AG04449 (cell line): ENCODE measurements around the gene TRAPPC3.
"Not testable (repeated sequence)": the region's sequence is repeated elsewhere in the genome, so short reads cannot be mapped to it uniquely, and the experiment has no call there.

Experiments used
- CTCF ChIA-PET: fragments of 350-600 bp; formaldehyde crosslinking; extraction: SDS; loops from one replicate; lab custom pipeline; 2021; ENCODE audit warnings: antibody characterized with exemption; lab: Yijun Ruan, JAX
- POLR2A ChIA-PET: fragments of 400-600, 350-600 bp; formaldehyde crosslinking; extraction: SDS; loops from one replicate; lab custom pipeline; 2020; ENCODE audit warnings: antibody characterized with exemption, inconsistent platforms; lab: Yijun Ruan, JAX
- DNase-seq: peaks from one replicate; pipeline ENCODE4 v3.0.0-alpha.2; 2010; ENCODE audit warnings: low read depth, low spot score
- H3K4me3 ChIP-seq: 2 replicates; pipeline ENCODE4 v1.5.1; 2011; ENCODE audit warnings: low read depth, mild to moderate bottlenecking, control low read depth, low read length
- TF ChIP-seq, protein P1 (sequence below): IDR thresholded peaks from one replicate; pipeline ENCODE4 v1.5.1; 2011; ENCODE audit warnings: mild to moderate bottlenecking, moderate library complexity, low read length, control low read depth, inconsistent platforms; ENCODE audit not compliant: insufficient read depth; ENCODE audit errors: missing control alignments

The TRAPPC3 gene

DNA sequence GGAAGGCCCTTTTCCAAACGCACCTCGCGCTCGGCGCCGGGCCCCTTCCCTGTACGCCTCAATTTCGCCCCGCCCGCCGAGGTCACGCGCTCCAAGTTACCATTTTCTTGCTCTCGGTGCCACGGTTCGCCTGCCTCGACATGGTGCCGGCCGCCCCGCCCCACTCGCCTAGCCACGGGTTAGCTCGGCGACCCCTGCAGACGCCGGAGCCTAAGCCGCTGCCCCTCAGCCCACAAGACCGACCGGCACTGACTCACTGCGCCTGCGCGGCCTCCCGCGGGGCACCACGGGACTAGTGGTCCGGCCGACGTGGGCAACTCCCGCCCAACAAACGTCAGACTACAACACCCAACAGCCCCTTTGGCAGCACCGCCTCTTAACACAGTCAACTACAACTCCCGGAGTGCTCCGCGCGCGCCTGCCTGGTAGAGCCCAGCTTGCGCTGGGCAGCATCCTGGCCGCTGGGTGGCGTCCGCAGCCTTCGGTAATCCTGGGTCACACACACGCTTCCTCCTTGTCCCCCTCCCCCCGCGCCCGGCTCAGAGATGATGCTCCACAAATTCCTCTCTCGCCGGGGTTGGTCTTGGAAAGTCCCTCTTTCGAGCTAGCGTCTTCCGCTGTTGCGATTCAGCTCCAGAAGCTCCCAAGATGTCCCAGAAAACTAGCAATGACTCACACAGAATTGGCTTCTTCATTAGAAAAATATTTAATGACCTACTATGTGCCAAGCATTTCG is at the start of gene TRAPPC3:
Gene TRAPPC3, minus strand, starts transcription at position 250 of the 736 bp plus-strand sequence. Its CDS starts 108 bp downstream, at position 142.
- DNase-seq: peak; percentile 99
- CTCF ChIA-PET: interaction anchor here (0.6 to 10.3 kb wide), 54 partner anchors 9 to 275 kb away, joined by 3 to 164 read pairs (median 4); partner anchors contain the start of genes SH3D21 and THRAP3
- peak within 1 kb of the TSS; percentile 86 for H3K4me3 ChIP-seq

DNA sequence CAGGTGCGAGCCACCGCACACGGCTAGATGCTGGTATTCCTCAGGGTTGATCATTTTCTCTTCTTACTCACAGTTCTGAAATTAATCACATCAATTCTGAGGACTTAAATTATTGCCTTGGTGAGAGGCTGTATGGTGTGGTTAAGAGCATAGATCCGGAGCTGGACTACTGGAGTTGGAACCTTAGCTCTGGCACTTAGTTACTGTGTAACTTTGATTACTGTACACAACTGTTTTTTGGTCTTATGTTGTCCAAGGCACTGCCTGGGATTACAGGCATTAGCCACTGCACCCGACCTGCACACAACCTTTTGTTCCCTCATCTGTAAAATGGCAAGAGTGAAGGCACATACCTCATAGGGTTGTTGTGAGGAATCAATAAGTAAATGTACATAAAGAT is 49.4 kb upstream of the TRAPPC3 start:
- ChIA-PET POLR2A (interaction anchor here (0.7 kb wide), 2 partner anchors 49 to 101 kb away, joined by 3 to 6 read pairs; no protein-coding TSS in a partner anchor), CTCF (interaction anchor here (1.0 to 5.1 kb wide), 2 partner anchors 10 to 102 kb away, joined by 3 to 32 read pairs; no protein-coding TSS in a partner anchor)
- TF ChIP-seq, protein P1, sequence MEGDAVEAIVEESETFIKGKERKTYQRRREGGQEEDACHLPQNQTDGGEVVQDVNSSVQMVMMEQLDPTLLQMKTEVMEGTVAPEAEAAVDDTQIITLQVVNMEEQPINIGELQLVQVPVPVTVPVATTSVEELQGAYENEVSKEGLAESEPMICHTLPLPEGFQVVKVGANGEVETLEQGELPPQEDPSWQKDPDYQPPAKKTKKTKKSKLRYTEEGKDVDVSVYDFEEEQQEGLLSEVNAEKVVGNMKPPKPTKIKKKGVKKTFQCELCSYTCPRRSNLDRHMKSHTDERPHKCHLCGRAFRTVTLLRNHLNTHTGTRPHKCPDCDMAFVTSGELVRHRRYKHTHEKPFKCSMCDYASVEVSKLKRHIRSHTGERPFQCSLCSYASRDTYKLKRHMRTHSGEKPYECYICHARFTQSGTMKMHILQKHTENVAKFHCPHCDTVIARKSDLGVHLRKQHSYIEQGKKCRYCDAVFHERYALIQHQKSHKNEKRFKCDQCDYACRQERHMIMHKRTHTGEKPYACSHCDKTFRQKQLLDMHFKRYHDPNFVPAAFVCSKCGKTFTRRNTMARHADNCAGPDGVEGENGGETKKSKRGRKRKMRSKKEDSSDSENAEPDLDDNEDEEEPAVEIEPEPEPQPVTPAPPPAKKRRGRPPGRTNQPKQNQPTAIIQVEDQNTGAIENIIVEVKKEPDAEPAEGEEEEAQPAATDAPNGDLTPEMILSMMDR: no peak
- DNase-seq: no peak
- H3K4me3 ChIP-seq: no peak overlapping the region

More for the DNA sequence above, at the start of gene TRAPPC3:
- POLR2A ChIA-PET: interaction anchor here (0.6 to 2.6 kb wide), 23 partner anchors 11 to 274 kb away, joined by 3 to 21 read pairs (median 5); partner anchors contain the start of genes EVA1B, SH3D21 and THRAP3
- TF ChIP-seq, protein P1: peak; percentile 94

DNA sequence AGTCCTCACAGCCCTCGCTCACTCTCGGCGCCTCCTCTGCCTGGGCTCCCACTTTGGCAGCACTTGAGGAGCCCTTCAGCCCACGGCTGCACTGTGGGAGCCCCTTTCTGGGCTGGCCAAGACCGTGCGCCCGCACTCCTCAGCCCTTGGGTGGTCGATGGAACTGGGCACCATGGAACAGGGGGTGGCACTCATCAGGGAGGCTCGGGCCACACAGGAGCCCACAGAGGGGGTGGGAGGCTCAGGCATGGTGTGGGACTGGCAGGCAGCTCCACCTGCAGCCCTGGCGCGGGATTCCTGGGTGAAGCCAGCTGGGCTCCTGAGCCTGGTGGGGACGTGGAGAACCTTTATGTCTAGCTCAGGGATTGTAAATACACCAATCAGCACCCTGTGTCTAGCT is 47.5 kb upstream of the TRAPPC3 start:
- DNase-seq, POLR2A ChIA-PET, H3K4me3 ChIP-seq: not testable (repeated sequence)
- CTCF ChIA-PET: interaction anchor here (0.6 to 1.2 kb wide), 3 partner anchors 8 to 97 kb away, joined by 3 read pairs; no protein-coding TSS in a partner anchor

DNA sequence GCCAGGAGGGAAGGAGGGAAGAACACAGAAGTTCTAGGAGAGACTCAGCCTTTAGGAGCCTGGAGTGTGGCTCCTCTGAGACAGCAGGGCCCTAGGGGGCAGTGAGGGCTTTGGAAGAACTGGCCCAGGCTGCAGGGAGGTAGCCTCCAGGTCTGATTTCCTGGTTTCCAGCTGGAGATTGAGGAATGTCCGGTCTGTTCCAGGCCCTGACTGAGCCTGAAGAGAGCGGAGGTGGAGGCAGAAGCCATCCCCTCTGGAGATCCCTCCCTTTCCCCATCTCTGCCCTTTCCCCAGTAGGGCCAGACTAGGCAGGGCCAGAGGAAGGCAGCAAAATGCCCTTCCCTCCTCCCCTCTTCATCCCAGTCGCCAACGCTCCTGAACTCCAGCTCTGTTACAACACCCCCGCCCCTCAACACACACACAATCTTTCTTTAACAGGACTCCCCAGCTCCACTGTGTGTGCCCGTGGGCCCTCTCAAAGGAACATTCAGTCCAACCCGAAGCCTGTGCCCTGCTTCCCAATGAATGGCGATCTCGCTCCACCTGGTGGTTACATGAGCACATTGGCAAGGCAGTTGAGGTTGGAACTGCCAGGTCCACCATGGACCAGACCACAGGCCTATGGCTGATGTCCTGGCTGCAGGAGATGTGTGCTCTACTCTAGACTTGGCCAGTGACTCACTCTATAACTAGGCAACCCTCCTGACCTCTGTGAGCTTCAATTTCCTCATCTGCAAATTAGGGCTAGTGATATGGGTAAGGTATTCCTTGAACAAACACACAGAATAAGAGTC is 38.7 kb upstream of the TRAPPC3 start:
- ChIA-PET POLR2A (interaction anchor here (0.6 to 2.0 kb wide), 6 partner anchors 27 to 1124 kb away, joined by 3 to 21 read pairs (median 4); partner anchors contain the start of genes MAP7D1 and TRAPPC3), CTCF (interaction anchor here (0.6 to 8.3 kb wide), 56 partner anchors 9 to 236 kb away, joined by 3 to 164 read pairs (median 5); partner anchors contain the start of genes MAP7D1, SH3D21, THRAP3 and TRAPPC3)
- no peak overlapping the region for H3K4me3 ChIP-seq
- peak; percentile 62 for DNase-seq
- TF ChIP-seq, protein P1: peak; percentile 97

DNA sequence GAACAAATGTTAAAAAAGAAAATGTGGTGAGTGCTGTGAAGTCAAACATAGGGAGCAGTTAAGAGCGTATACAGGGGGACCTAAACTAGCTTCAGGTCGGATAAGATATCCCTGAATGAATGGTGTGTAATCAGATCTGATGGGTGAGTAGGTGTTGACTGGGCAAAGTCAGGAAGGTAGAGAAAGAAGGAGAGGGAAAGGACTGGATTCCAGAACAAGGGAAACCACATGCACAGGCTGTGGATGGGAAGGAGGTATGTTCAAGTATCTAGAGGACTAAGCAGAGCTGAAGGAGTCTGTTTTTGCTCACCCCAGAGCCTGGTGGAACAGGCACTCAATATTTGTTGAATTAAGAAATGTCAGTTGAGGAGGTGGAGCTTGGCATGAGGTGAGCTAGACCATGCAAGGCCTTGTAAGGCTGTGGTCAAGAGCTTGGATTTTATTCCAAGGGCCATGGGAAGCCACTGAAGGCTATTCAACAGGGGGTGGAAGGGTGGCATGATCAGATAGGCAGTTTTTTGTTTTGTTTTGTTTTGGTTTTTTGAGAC is 34.1 kb upstream of the TRAPPC3 start:
- ChIA-PET POLR2A (interaction anchor here (1.3 kb wide), 1 partner anchor 34 kb away, joined by 5 read pairs; the partner anchor contains the start of gene TRAPPC3), CTCF (interaction anchor here (0.9 to 2.4 kb wide), 7 partner anchors 11 to 104 kb away, joined by 3 to 8 read pairs (median 3); partner anchors contain the start of genes THRAP3 and TRAPPC3)
- H3K4me3 ChIP-seq: no peak overlapping the region
- no peak for DNase-seq
- TF ChIP-seq, protein P1: no peak

DNA sequence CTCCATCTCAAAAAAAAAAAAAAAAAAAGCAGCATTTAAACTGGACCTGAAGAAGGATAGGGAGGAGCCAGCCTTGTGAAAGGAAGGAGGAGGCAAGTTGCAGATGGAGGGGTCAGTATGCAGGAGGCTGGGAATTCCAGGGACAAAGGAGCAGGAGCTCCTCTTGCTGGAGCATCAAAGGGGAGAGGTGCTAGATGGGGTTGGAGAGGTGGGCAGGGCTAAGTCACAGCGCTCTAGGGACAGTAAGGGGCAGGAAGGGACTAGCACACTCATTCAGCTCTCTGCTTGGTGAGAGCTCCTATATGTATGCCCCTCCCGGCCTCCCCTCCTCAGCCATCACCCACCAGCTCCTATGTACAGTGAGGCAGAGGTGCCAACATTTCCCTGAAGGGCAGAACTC is 33.4 kb upstream of the TRAPPC3 start:
- CTCF ChIA-PET: interaction anchor here (1.0 to 2.4 kb wide), 6 partner anchors 22 to 105 kb away, joined by 3 to 8 read pairs (median 4); partner anchors contain the start of genes THRAP3 and TRAPPC3
- TF ChIP-seq, protein P1: no peak
- no peak for DNase-seq
- POLR2A ChIA-PET: interaction anchor here (1.3 kb wide), 1 partner anchor 33 kb away, joined by 5 read pairs; the partner anchor contains the start of gene TRAPPC3
- no peak overlapping the region for H3K4me3 ChIP-seq
